PC-3 (cell line): ENCODE results near the gene TFF2. TPM values are rescaled to one million over a fixed set of nuclear protein-coding genes. Genes with fewer than 3 reads are reported as not detected.

Experiments
- ATAC-seq: fragments of 200-7000 bp; cut with Tn5 transposase; 2 replicates; pipeline ENCODE4 v1.9.1; 2020; ENCODE audit warnings: mild to moderate bottlenecking, moderate library complexity
- BruUV-seq: library from RNA; stranded (reverse); fragments of 400-500 nt; replicated peaks from 2 replicates; lab custom pipeline; 2021; lab: Mats Ljungman, UMichigan
- CTCF ChIA-PET: fragments of 300-600 bp; sonication (Branson Sonifier 250); formaldehyde crosslinking; loops from one replicate; lab custom pipeline; 2022; ENCODE audit warnings: antibody characterized with exemption; lab: Charles Lee
- POLR2A ChIA-PET: fragments of 300-600 bp; sonication (Branson Sonifier 250); formaldehyde crosslinking; loops from one replicate; lab custom pipeline; 2022; ENCODE audit warnings: antibody characterized with exemption; ENCODE audit not compliant: unreplicated experiment; lab: Charles Lee
- DNase-seq: peaks from one replicate; pipeline ENCODE4 v3.0.0-alpha.2; 2015
- H2AFZ ChIP-seq: fragments of 300-600 bp; sonication (generic); 2 replicates; pipeline ENCODE4 v1.6.0; 2016; ENCODE audit warnings: antibody characterized with exemption, low read length
- H3F3A ChIP-seq: fragments of 300-600 bp; sonication (generic); one replicate; pipeline ENCODE4 v1.6.0; 2017; ENCODE audit warnings: antibody characterized with exemption, low read length, control low read depth, mild to moderate bottlenecking; ENCODE audit not compliant: unreplicated experiment
- H3K27ac ChIP-seq: fragments of 300-600 bp; sonication (generic); 2 replicates; pipeline ENCODE4 v1.5.1; 2016; ENCODE audit warnings: mild to moderate bottlenecking, low read length
- H3K27me3 ChIP-seq: fragments of 300-600 bp; sonication (generic); 2 replicates; pipeline ENCODE4 v1.6.1; 2016; ENCODE audit warnings: low read length, mixed read lengths
- H3K36me3 ChIP-seq: fragments of 300-600 bp; sonication (generic); 2 replicates; pipeline ENCODE4 v1.6.1; 2016; ENCODE audit warnings: low read depth, mixed run types, low read length, mixed read lengths
- H3K4me1 ChIP-seq: fragments of 300-600 bp; sonication (generic); 2 replicates; pipeline ENCODE4 v1.5.1; 2016; ENCODE audit warnings: low read length; ENCODE audit not compliant: insufficient read depth
- H3K4me2 ChIP-seq: fragments of 300-600 bp; sonication (generic); 2 replicates; pipeline ENCODE4 v1.6.0; 2016; ENCODE audit warnings: low read length
- H3K4me3 ChIP-seq: fragments of 300-600 bp; sonication (generic); 2 replicates; pipeline ENCODE4 v1.5.1; 2016; ENCODE audit warnings: mild to moderate bottlenecking, low read length, mixed read lengths
- H3K79me2 ChIP-seq: fragments of 300-600 bp; sonication (generic); 2 replicates; pipeline ENCODE4 v1.6.1; 2017; ENCODE audit warnings: low read length, mixed read lengths
- H3K9ac ChIP-seq: fragments of 300-600 bp; sonication (generic); 2 replicates; pipeline ENCODE4 v1.6.0; 2016; ENCODE audit warnings: mild to moderate bottlenecking, low read length
- H3K9me2 ChIP-seq: fragments of 300-600 bp; sonication (generic); replicated peaks from 2 replicates; pipeline ENCODE4 v1.6.1; 2016; ENCODE audit warnings: mixed run types, low read length, mixed read lengths
- H3K9me3 ChIP-seq: fragments of 300-600 bp; sonication (generic); 2 replicates; pipeline ENCODE4 v1.6.1; 2016; ENCODE audit warnings: low read length, mixed read lengths
- H4K20me1 ChIP-seq: fragments of 300-600 bp; sonication (generic); 2 replicates; pipeline ENCODE4 v1.6.1; 2016; ENCODE audit warnings: low read length, mixed read lengths
- CTCF ChIP-seq: fragments of 300-600 bp; sonication (generic); conservative IDR thresholded peaks from 2 replicates; pipeline ENCODE4 v1.5.1; 2017; ENCODE audit warnings: antibody characterized with exemption, low read depth, mild to moderate bottlenecking, low read length
- EZH2 ChIP-seq: fragments of 300-600 bp; sonication (generic); IDR thresholded peaks from one replicate; pipeline ENCODE4 v1.6.1; 2017; ENCODE audit warnings: antibody characterized with exemption, mild to moderate bottlenecking, low read length; ENCODE audit not compliant: unreplicated experiment
- EZH2phosphoT487 ChIP-seq: fragments of 300-600 bp; sonication (generic); IDR thresholded peaks from 2 replicates; pipeline ENCODE4 v1.6.1; 2018; ENCODE audit warnings: mild to moderate bottlenecking, antibody characterized with exemption, low read length, borderline replicate concordance
- intact Hi-C: fragments of 100-400 bp; cut with micrococcal nuclease; formaldehyde crosslinking; loops from 2 replicates; pipeline ENCODE4 v1.9.0; 2023
- total RNA-seq: library from RNA; depleted of rRNA; stranded (reverse); fragments of >200 nt; gene quantifications from 2 replicates; pipeline ENCODE4 v1.2.3, GENCODE V29; 2014

Gene TFF2
- total RNA-seq, 1 experiment from 2014 or later = 21.1 TPM

GRCh38 chr21:42391297-42391696 is 40.5 kb upstream of the TFF2 start:
- BruUV-seq = no TSS peak
- Histone ChIP-seq H3K9me2 (no peaks in the 10 kb centered on the region), H3K4me1 (peaks cover 31% of the 10 kb centered on the region), H2AFZ (no peak overlapping the region), H3K9me3 (no peaks in the 10 kb centered on the region), H3K4me2 (no peak overlapping the region), H3K9ac (no peak overlapping the region), H3K4me3 (no peak overlapping the region), H3K27me3 (no peaks in the 10 kb centered on the region), H3K27ac (no peak overlapping the region), H3K79me2 (no peaks in the 10 kb centered on the region), H3F3A (no peaks in the 10 kb centered on the region), H3K36me3 (no peaks in the 10 kb centered on the region), H4K20me1 (no peaks in the 10 kb centered on the region)
- no peak for ATAC-seq
- DNase-seq = no peak
- intact Hi-C loops = no loop called here
- POLR2A ChIA-PET = no interaction called here
- CTCF ChIA-PET = no interaction called here
- no peak for TF ChIP-seq EZH2phosphoT487
- TF ChIP-seq CTCF = no peak
- no peak for TF ChIP-seq EZH2

GRCh38 chr21:42390696-42391095 is 39.9 kb upstream of the TFF2 start:
- ChIA-PET POLR2A (no interaction called here), CTCF (no interaction called here)
- no peak overlapping the region for H3K4me2 ChIP-seq
- no peak for TF ChIP-seq CTCF
- no peak for TF ChIP-seq EZH2phosphoT487
- TF ChIP-seq EZH2 = no peak
- H3K9ac ChIP-seq = no peak overlapping the region
- H3K4me1 ChIP-seq = peaks cover 31% of the 10 kb centered on the region
- H3K27me3 ChIP-seq = no peaks in the 10 kb centered on the region
- H3K9me3 ChIP-seq = no peaks in the 10 kb centered on the region
- H3K4me3 ChIP-seq = no peak overlapping the region
- no peak overlapping the region for H2AFZ ChIP-seq
- no peaks in the 10 kb centered on the region for H4K20me1 ChIP-seq
- H3K36me3 ChIP-seq = no peaks in the 10 kb centered on the region
- intact Hi-C loops = no loop called here
- no peak overlapping the region for H3K27ac ChIP-seq
- DNase-seq = no peak
- TSS peak; percentile 95 for BruUV-seq
- no peak for ATAC-seq
- no peaks in the 10 kb centered on the region for H3F3A ChIP-seq
- no peaks in the 10 kb centered on the region for H3K9me2 ChIP-seq
- H3K79me2 ChIP-seq = no peaks in the 10 kb centered on the region

DNA sequence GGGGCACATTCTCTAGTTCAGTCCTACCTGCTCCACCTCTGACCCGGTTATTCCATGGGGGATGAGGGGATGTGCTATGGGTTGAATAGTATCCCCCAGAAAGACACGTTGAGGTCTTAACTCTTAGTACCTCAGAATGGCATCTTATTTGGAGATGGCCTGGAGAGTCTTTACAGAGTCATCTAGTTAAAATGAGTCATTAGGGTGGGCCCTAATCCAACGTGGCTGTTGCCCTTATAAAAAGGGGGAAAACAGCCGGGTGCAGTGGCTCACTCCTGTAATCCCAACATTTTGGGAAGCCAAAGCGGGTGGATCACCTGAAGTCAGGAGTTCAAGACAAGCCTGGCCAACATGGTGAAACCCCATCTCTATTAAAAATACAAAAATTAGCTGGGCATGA is 39.4 kb upstream of the TFF2 start:
- H3K4me1 ChIP-seq = peaks cover 31% of the 10 kb centered on the region
- intact Hi-C loops = no loop called here
- H3K27ac ChIP-seq = peak overlapping the region; percentile 70
- no peak for TF ChIP-seq EZH2phosphoT487
- H3K27me3 ChIP-seq = no peaks in the 10 kb centered on the region
- peak overlapping the region; percentile 38 for H3K9ac ChIP-seq
- no peaks in the 10 kb centered on the region for H4K20me1 ChIP-seq
- DNase-seq = peak; percentile 59
- H3K36me3 ChIP-seq = no peaks in the 10 kb centered on the region
- ChIA-PET CTCF (no interaction called here), POLR2A (no interaction called here)
- BruUV-seq = no TSS peak
- H3K9me3 ChIP-seq = no peaks in the 10 kb centered on the region
- peak overlapping the region; percentile 25 for H3K4me2 ChIP-seq
- H3F3A ChIP-seq = no peaks in the 10 kb centered on the region
- peak; percentile 42 for ATAC-seq
- no peak overlapping the region; the same call in 1 of the 2 replicates for H2AFZ ChIP-seq
- H3K9me2 ChIP-seq = no peaks in the 10 kb centered on the region
- H3K4me3 ChIP-seq = no peak overlapping the region
- H3K79me2 ChIP-seq = no peaks in the 10 kb centered on the region
